Inferior parietal cortex (tissue), 1 donor: ENCODE data around the gene CPXM2.
"Not testable (repeated sequence)": the region's sequence is repeated elsewhere in the genome, so short reads cannot be mapped to it uniquely, and the experiment has no call there.

Experiments
- DNase-seq: peaks from one replicate; pipeline ENCODE4 v3.0.0-alpha.2; 2016; ENCODE audit errors: extremely low spot score

The CPXM2 gene

DNA sequence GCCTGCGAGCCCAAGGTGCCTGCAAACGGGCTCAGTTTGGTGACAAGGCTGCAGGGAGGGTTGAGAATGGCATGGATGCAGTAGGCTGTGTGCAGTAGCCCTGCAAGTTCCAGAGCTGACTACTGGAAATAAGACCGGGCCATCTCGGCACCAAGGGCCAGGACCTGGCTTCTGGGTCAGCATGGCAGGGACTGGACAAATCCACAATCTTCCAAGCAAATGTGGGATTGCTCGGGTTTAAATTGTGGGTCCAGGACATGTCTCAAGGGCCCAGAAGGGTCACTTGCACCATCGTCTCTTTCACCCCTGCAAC, 147.4 kb downstream of the CPXM2 start:
- DNase-seq: no peak

GRCh38 chr10:123743441-123744223, 148.0 kb downstream of the CPXM2 start:
- DNase-seq: no peak

DNA sequence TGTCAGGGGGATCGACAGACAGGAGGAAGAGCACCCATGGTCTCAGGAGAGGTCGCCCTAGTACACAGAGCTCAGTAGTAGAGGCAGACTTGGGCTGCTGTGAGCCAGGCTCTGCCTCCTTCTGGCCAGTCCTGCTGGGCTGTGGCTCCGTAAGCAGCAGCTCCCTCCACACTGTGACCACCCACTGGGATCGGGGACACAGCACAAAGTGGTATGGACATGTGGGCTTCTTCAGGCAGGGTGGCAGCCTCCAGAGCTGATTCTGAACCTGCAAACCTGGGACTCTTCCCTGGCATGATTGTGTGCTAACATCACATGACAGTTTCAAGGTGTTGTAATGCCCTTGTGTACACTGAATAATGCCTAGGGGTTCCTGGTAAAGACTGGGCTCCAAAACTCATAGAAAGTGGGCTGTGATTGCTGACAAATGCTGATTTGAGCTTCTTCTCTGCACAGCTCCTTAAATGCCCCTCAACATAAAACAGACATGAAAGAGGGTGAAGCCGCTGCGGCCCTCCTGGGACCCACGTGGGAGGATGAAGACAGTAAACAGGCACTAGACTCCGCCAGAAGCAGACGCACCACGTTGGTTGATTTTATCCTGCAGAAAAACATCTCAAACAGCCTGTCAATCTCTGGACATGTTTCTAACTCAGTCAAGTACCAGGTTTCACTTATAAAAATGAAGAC, 148.7 kb downstream of the CPXM2 start:
- no peak for DNase-seq

- DNase-seq: no peak
Measured at GRCh38 chr10:123741711-123742110, 149.9 kb downstream of the CPXM2 start.

GRCh38 chr10:123741146-123741545, 150.5 kb downstream of the CPXM2 start:
- no peak for DNase-seq

GRCh38 chr10:123736917-123737316, 154.7 kb downstream of the CPXM2 start:
- DNase-seq: not testable (repeated sequence)

GRCh38 chr10:123729523-123729922, 162.1 kb downstream of the CPXM2 start:
- DNase-seq: no peak

DNA sequence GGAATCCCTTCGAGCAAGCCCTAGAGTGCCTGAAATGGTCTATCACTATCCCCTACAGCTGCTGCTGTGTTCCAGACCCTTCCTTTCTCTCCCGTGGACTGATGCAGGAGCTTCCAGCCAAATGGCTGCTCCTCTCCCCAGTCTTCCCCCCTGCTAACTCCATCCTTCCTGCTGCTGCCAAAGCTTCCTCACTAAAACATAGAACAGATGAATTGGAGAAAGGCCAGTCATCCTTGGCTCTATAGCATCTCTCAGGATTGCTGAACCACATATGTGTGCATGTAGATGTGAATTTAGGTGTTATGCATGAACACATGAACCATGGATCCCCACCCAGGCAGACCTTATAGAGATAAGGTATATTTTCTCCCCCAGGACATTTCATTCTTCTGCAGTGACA, 164.8 kb downstream of the CPXM2 start:
- no peak for DNase-seq

DNA sequence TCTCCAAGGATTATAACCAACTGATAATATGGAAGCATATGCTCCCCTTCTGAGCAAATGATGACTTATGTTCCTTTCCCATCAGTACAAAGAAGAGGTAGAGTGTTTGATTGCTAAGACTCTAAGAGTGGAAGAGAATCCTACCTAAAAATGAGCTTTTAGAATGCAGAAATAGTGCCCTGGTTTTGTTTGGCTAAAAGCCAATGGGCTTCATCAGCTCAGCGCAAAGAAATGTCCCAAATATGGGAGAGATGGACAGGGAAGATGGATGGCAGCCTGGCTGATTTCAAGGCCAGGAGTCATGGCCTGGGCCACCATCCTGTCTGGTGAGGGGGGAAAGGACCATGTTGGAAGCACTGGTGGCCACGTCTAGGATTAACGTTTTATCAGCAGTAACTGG, 165.2 kb downstream of the CPXM2 start:
- no peak for DNase-seq

DNA sequence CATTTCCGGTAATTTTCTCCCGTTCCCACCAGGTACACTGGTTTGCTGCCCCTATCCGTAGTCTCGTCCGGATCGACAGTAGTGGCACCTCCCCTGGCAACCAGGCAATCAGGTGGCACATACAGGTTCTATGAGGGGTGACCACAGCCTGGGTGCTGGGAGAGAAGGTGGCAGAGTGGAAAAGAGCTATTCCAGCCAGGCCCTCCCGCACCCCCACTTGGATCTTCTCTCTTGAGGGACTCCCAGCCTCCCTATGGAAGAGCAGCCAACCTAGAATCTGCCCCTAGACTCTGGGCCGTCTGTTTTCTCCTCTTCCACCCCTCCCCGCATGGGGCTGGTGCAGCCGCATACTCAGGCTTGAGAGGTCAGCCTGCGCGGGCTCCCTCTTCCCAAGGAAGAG, 166.9 kb downstream of the CPXM2 start:
- DNase-seq: no peak

- no peak for DNase-seq
Measured at GRCh38 chr10:123722351-123722750, 169.3 kb downstream of the CPXM2 start.

- no peak for DNase-seq
Measured at GRCh38 chr10:123721441-123722049, 170.1 kb downstream of the CPXM2 start.

- no peak for DNase-seq
Measured at GRCh38 chr10:123720536-123720935, 171.1 kb downstream of the CPXM2 start.

GRCh38 chr10:123718544-123719060, 173.0 kb downstream of the CPXM2 start:
- no peak for DNase-seq

GRCh38 chr10:123717336-123717735, 174.3 kb downstream of the CPXM2 start:
- DNase-seq: no peak

- DNase-seq: no peak
Measured at GRCh38 chr10:123715546-123715945, 176.1 kb downstream of the CPXM2 start.

GRCh38 chr10:123706236-123706635, 185.4 kb downstream of the CPXM2 start:
- no peak for DNase-seq

GRCh38 chr10:123704812-123705211, 186.8 kb downstream of the CPXM2 start:
- DNase-seq: no peak

- no peak for DNase-seq
Measured at GRCh38 chr10:123704076-123704475, 187.5 kb downstream of the CPXM2 start.

DNA sequence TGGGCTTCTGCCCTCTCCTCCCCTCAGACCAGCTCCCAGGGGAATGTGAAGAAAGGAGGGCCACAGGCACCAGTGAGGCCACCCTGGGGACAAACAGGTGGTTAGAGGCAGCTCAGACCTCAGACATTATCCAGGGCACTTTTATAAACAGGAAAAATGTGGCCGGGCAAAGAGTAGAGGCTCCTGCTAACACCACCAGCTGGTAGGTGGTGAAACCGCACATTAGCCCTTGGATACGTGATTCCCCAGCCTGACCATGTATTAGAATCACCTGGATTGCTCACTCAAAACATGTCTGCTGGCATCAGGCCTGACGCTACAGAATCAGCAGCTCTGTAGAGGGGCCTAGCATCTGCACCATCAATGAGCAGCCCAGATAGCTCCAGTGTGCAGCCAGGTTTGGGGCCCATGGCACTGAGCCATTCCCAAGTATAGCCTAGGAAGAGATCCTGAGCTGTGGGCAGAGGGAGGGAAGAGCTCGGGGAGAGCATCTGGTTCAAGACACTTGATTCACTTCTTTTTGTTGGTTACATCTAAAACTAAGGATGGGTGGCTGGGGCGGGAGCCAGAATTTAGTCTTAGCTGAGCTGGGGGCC, 188.3 kb downstream of the CPXM2 start:
- no peak for DNase-seq
